ENCODE measurements around the gene PHF12.

- TF ChIP-seq, protein P1, sequence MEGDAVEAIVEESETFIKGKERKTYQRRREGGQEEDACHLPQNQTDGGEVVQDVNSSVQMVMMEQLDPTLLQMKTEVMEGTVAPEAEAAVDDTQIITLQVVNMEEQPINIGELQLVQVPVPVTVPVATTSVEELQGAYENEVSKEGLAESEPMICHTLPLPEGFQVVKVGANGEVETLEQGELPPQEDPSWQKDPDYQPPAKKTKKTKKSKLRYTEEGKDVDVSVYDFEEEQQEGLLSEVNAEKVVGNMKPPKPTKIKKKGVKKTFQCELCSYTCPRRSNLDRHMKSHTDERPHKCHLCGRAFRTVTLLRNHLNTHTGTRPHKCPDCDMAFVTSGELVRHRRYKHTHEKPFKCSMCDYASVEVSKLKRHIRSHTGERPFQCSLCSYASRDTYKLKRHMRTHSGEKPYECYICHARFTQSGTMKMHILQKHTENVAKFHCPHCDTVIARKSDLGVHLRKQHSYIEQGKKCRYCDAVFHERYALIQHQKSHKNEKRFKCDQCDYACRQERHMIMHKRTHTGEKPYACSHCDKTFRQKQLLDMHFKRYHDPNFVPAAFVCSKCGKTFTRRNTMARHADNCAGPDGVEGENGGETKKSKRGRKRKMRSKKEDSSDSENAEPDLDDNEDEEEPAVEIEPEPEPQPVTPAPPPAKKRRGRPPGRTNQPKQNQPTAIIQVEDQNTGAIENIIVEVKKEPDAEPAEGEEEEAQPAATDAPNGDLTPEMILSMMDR (IDR thresholded peaks at IDR 0.05): no peak
- no peak for TF ChIP-seq POLR2AphosphoS5 (IDR thresholded peaks at IDR 0.05)
These were observed 62.5 kb downstream of the PHF12 start for GRCh38 chr17:28888832-28889231.
